Measurements from ENCODE around the gene BCS1L. TPM values are rescaled to one million over a fixed set of nuclear protein-coding genes. Genes with fewer than 3 reads are reported as not detected.

Gene BCS1L
- total RNA-seq (10 to 100 TPM; 25.0 to 42.9 TPM), polyA plus RNA-seq (ENCODE audit: insufficient read length in 2 of 2) (10 to 100 TPM; 56.8 to 64.2 TPM)
- long read RNA-seq, donor 1, partial matches to known transcripts, result 40 of 40 reads
- long read RNA-seq, donor 1, other reads (novel, unspliced or antisense), result 0 of 40 reads
- long read RNA-seq, donor 2, partial matches to known transcripts, result 0 of 1 reads
- long read RNA-seq, donor 2, other reads (novel, unspliced or antisense), result 0 of 1 reads
- long read RNA-seq, donor 3, partial matches to known transcripts, result 0 of 2 reads
- long read RNA-seq, donor 3, other reads (novel, unspliced or antisense), result 0 of 2 reads
- long read RNA-seq, donor 4, partial matches to known transcripts, result 0 of 4 reads
- long read RNA-seq, donor 4, other reads (novel, unspliced or antisense), result 0 of 4 reads

GRCh38 chr2:218659258-218659987 is at the start of gene BCS1L, which contains the start of gene ZNF142:
Gene BCS1L, plus strand, starts transcription at chr2:218659683. Its CDS starts 1,305 bp downstream, at chr2:218660988.
Gene ZNF142, minus strand, starts transcription at chr2:218659623. Its CDS starts 3,194 bp downstream, at chr2:218656429.
- no peaks in the 10 kb centered on the region for H3K9me3 ChIP-seq (ENCODE audit: control insufficient read depth, insufficient read depth, low read length)
- H3K36me3 ChIP-seq (ENCODE audit: control insufficient read depth, insufficient read depth, low read length), result peaks cover 64% of the 10 kb centered on the region
- H3K27ac ChIP-seq (ENCODE audit: low read depth, low read length), result peak within 1 kb of the TSS; percentile 36
- H3K4me1 ChIP-seq (ENCODE audit: control insufficient read depth, insufficient read depth, low read length), result peaks cover 11% of the 10 kb centered on the region
- DNase-seq (ENCODE audit: low read depth in 4 of 6, low spot score in 6 of 6), result peak; percentile 77 to 98 (median 87)
- H3K4me3 ChIP-seq (ENCODE audit: low read depth, low read length), result peak within 1 kb of the TSS; percentile 69
- WGBS (ENCODE audit: insufficient coverage), result 0% methylated on average over 39 of the region's 49 CpGs
- no peaks in the 10 kb centered on the region for H3K27me3 ChIP-seq (ENCODE audit: control insufficient read depth, insufficient read depth, low read length)

GRCh38 chr2:218615868-218616315 is 43.6 kb upstream of the BCS1L start:
- 88% methylated on average over 6 of the region's 6 CpGs for WGBS (ENCODE audit: insufficient coverage)
- Histone ChIP-seq H3K4me1 (ENCODE audit: control insufficient read depth, insufficient read depth, low read length) (no peaks in the 10 kb centered on the region), H3K9me3 (ENCODE audit: control insufficient read depth, insufficient read depth, low read length) (no peaks in the 10 kb centered on the region), H3K36me3 (ENCODE audit: control insufficient read depth, insufficient read depth, low read length) (no peaks in the 10 kb centered on the region), H3K27ac (ENCODE audit: low read depth, low read length) (no peak overlapping the region), H3K4me3 (ENCODE audit: low read depth, low read length) (no peak overlapping the region), H3K27me3 (ENCODE audit: control insufficient read depth, insufficient read depth, low read length) (no peaks in the 10 kb centered on the region)
- DNase-seq (ENCODE audit: low read depth in 4 of 6, low spot score in 6 of 6), result no peak

GRCh38 chr2:218618102-218618860 is 41.2 kb upstream of the BCS1L start:
- H3K4me3 ChIP-seq (ENCODE audit: low read depth, low read length), result no peak overlapping the region
- no peak overlapping the region for H3K27ac ChIP-seq (ENCODE audit: low read depth, low read length)
- no peaks in the 10 kb centered on the region for H3K4me1 ChIP-seq (ENCODE audit: control insufficient read depth, insufficient read depth, low read length)
- no peaks in the 10 kb centered on the region for H3K27me3 ChIP-seq (ENCODE audit: control insufficient read depth, insufficient read depth, low read length)
- 88% methylated on average over 9 of the region's 9 CpGs for WGBS (ENCODE audit: insufficient coverage)
- no peaks in the 10 kb centered on the region for H3K9me3 ChIP-seq (ENCODE audit: control insufficient read depth, insufficient read depth, low read length)
- H3K36me3 ChIP-seq (ENCODE audit: control insufficient read depth, insufficient read depth, low read length), result no peaks in the 10 kb centered on the region
- peak in 1 of 6 donors; percentile 17 for DNase-seq (ENCODE audit: low read depth in 4 of 6, low spot score in 6 of 6)

- H3K4me3 ChIP-seq (ENCODE audit: low read depth, low read length), result no peak overlapping the region
- no peaks in the 10 kb centered on the region for H3K36me3 ChIP-seq (ENCODE audit: control insufficient read depth, insufficient read depth, low read length)
- no peaks in the 10 kb centered on the region for H3K27me3 ChIP-seq (ENCODE audit: control insufficient read depth, insufficient read depth, low read length)
- H3K27ac ChIP-seq (ENCODE audit: low read depth, low read length), result no peak overlapping the region
- DNase-seq (ENCODE audit: low read depth in 4 of 6, low spot score in 6 of 6), result no peak
- no peaks in the 10 kb centered on the region for H3K4me1 ChIP-seq (ENCODE audit: control insufficient read depth, insufficient read depth, low read length)
- no peaks in the 10 kb centered on the region for H3K9me3 ChIP-seq (ENCODE audit: control insufficient read depth, insufficient read depth, low read length)
- 100% methylated on average over 1 of the region's 7 CpGs for WGBS (ENCODE audit: insufficient coverage)
Observed at GRCh38 chr2:218621007-218621406, 38.5 kb upstream of the BCS1L start.

GRCh38 chr2:218622606-218623365 is 36.7 kb upstream of the BCS1L start:
- Histone ChIP-seq H3K4me3 (ENCODE audit: low read depth, low read length) (no peak overlapping the region), H3K9me3 (ENCODE audit: control insufficient read depth, insufficient read depth, low read length) (no peaks in the 10 kb centered on the region), H3K27ac (ENCODE audit: low read depth, low read length) (no peak overlapping the region), H3K36me3 (ENCODE audit: control insufficient read depth, insufficient read depth, low read length) (no peaks in the 10 kb centered on the region), H3K27me3 (ENCODE audit: control insufficient read depth, insufficient read depth, low read length) (no peaks in the 10 kb centered on the region), H3K4me1 (ENCODE audit: control insufficient read depth, insufficient read depth, low read length) (no peaks in the 10 kb centered on the region)
- WGBS (ENCODE audit: insufficient coverage), result 76% methylated on average over 5 of the region's 7 CpGs
- peak in 2 of 6 donors; percentile 3 to 15 for DNase-seq (ENCODE audit: low read depth in 4 of 6, low spot score in 6 of 6)

GRCh38 chr2:218623366-218623705 is 36.1 kb upstream of the BCS1L start:
- H3K27me3 ChIP-seq (ENCODE audit: control insufficient read depth, insufficient read depth, low read length), result no peaks in the 10 kb centered on the region
- no peaks in the 10 kb centered on the region for H3K4me1 ChIP-seq (ENCODE audit: control insufficient read depth, insufficient read depth, low read length)
- H3K36me3 ChIP-seq (ENCODE audit: control insufficient read depth, insufficient read depth, low read length), result no peaks in the 10 kb centered on the region
- no peaks in the 10 kb centered on the region for H3K9me3 ChIP-seq (ENCODE audit: control insufficient read depth, insufficient read depth, low read length)
- H3K27ac ChIP-seq (ENCODE audit: low read depth, low read length), result no peak overlapping the region
- H3K4me3 ChIP-seq (ENCODE audit: low read depth, low read length), result no peak overlapping the region
- WGBS (ENCODE audit: insufficient coverage), result 100% methylated on average over 1 of the region's 3 CpGs
- DNase-seq (ENCODE audit: low read depth in 4 of 6, low spot score in 6 of 6), result no peak

- Histone ChIP-seq H3K4me1 (ENCODE audit: control insufficient read depth, insufficient read depth, low read length) (no peaks in the 10 kb centered on the region), H3K27ac (ENCODE audit: low read depth, low read length) (no peak overlapping the region), H3K36me3 (ENCODE audit: control insufficient read depth, insufficient read depth, low read length) (no peaks in the 10 kb centered on the region), H3K4me3 (ENCODE audit: low read depth, low read length) (no peak overlapping the region), H3K27me3 (ENCODE audit: control insufficient read depth, insufficient read depth, low read length) (no peaks in the 10 kb centered on the region), H3K9me3 (ENCODE audit: control insufficient read depth, insufficient read depth, low read length) (no peaks in the 10 kb centered on the region)
- DNase-seq (ENCODE audit: low read depth in 4 of 6, low spot score in 6 of 6), result no peak
- WGBS (ENCODE audit: insufficient coverage), result 97% methylated on average over 3 of the region's 4 CpGs
Observed at GRCh38 chr2:218626369-218626768, 33.1 kb upstream of the BCS1L start.

- 90% methylated on average over 4 of the region's 4 CpGs for whole genome bisulfite sequencing (ENCODE audit: insufficient coverage)
- Histone ChIP-seq H3K27me3 (ENCODE audit: control insufficient read depth, insufficient read depth, low read length) (no peaks in the 10 kb centered on the region), H3K4me1 (ENCODE audit: control insufficient read depth, insufficient read depth, low read length) (no peaks in the 10 kb centered on the region), H3K4me3 (ENCODE audit: low read depth, low read length) (no peak overlapping the region), H3K36me3 (ENCODE audit: control insufficient read depth, insufficient read depth, low read length) (peaks cover 3% of the 10 kb centered on the region), H3K9me3 (ENCODE audit: control insufficient read depth, insufficient read depth, low read length) (no peaks in the 10 kb centered on the region), H3K27ac (ENCODE audit: low read depth, low read length) (no peak overlapping the region)
- DNase-seq (ENCODE audit: low read depth in 4 of 6, low spot score in 6 of 6), result no peak
Observed at GRCh38 chr2:218627939-218628338, 31.5 kb upstream of the BCS1L start.

GRCh38 chr2:218631837-218632236 is 27.6 kb upstream of the BCS1L start:
- no peaks in the 10 kb centered on the region for H3K9me3 ChIP-seq (ENCODE audit: control insufficient read depth, insufficient read depth, low read length)
- H3K27ac ChIP-seq (ENCODE audit: low read depth, low read length), result no peak overlapping the region
- no peak for DNase-seq (ENCODE audit: low read depth in 4 of 6, low spot score in 6 of 6)
- 92% methylated on average over 1 of the region's 4 CpGs for WGBS (ENCODE audit: insufficient coverage)
- peaks cover 24% of the 10 kb centered on the region for H3K36me3 ChIP-seq (ENCODE audit: control insufficient read depth, insufficient read depth, low read length)
- H3K27me3 ChIP-seq (ENCODE audit: control insufficient read depth, insufficient read depth, low read length), result no peaks in the 10 kb centered on the region
- no peak overlapping the region for H3K4me3 ChIP-seq (ENCODE audit: low read depth, low read length)
- H3K4me1 ChIP-seq (ENCODE audit: control insufficient read depth, insufficient read depth, low read length), result no peaks in the 10 kb centered on the region
